ENCODE results near the gene PROM2. TPM values are rescaled to one million over a fixed set of nuclear protein-coding genes. Genes with fewer than 3 reads are reported as not detected.

Gene PROM2
- total RNA-seq, 1 experiment from 2014 or later: 3.1 TPM

GRCh38 chr2:95319481-95320343, 45.5 kb downstream of the PROM2 start:
- H3K9me3 ChIP-seq (ENCODE audit: control insufficient read depth, low read depth, low read length): no peaks in the 10 kb centered on the region
- no peaks in the 10 kb centered on the region for H3K27me3 ChIP-seq (ENCODE audit: insufficient read depth, low read length)
- no peak overlapping the region for H3T11ph ChIP-seq (ENCODE audit: low read length)
- no peak overlapping the region for H3K4ac ChIP-seq (ENCODE audit: low read depth, low read length)
- H3K9ac ChIP-seq (ENCODE audit: extremely low read depth, insufficient read length, low read length): no peak overlapping the region
- H4K91ac ChIP-seq (ENCODE audit: insufficient read length, low read depth, low read length): no peak overlapping the region
- no peak overlapping the region for H2BK15ac ChIP-seq (ENCODE audit: low read depth, low read length)
- H2AK5ac ChIP-seq (ENCODE audit: insufficient read length, low read length): no peak overlapping the region
- H4K5ac ChIP-seq (ENCODE audit: insufficient read length, low read depth, low read length): no peak overlapping the region
- H3K79me2 ChIP-seq (ENCODE audit: insufficient read depth, low read length): no peaks in the 10 kb centered on the region
- no CpG with 5 or more reads among the region's 23 CpGs for WGBS (ENCODE audit: extremely low coverage, insufficient read length, low lambda C conversion rate)
- no peak overlapping the region for H3K56ac ChIP-seq (ENCODE audit: insufficient read length, low read depth, low read length)
- H3K23ac ChIP-seq (ENCODE audit: insufficient read length, low read depth, low read length): no peak overlapping the region
- no peak overlapping the region for H3K4me2 ChIP-seq (ENCODE audit: insufficient read depth, insufficient read length, low read length)
- H2BK5ac ChIP-seq (ENCODE audit: insufficient read length, low read length): no peak overlapping the region
- H2BK12ac ChIP-seq (ENCODE audit: insufficient read length, low read depth, low read length): no peak overlapping the region
- Mint-ChIP-seq H3K9me3 (peaks cover 0 to 2% of the 10 kb centered on the region in 2 experiments; a peak in 1 of 5 replicates), H3K4me1 (peaks cover 8 to 9% of the 10 kb centered on the region in 2 experiments), H3K27me3 (ENCODE audit: low read depth) (peaks cover 2% of the 10 kb centered on the region), H3K27ac (no peak overlapping the region), H3K4me3 (no peak overlapping the region), H3K36me3 (ENCODE audit: insufficient read depth in 1 of 3, low read depth in 3 of 3) (no peaks in the 10 kb centered on the region; a peak in 1 of 7 replicates)
- no peak overlapping the region for H3K27ac ChIP-seq (ENCODE audit: insufficient read length, low read depth, low read length)
- H3K4me1 ChIP-seq (ENCODE audit: insufficient read depth, low read length): no peaks in the 10 kb centered on the region
- no peaks in the 10 kb centered on the region for H3K23me2 ChIP-seq (ENCODE audit: insufficient read length, low read depth, low read length, poor library complexity, severe bottlenecking)
- no peak overlapping the region for H4K8ac ChIP-seq (replicated peaks; ENCODE audit: insufficient read length, low read depth, low read length)
- H2BK20ac ChIP-seq (ENCODE audit: low read depth, low read length, poor library complexity, severe bottlenecking): no peak overlapping the region
- no peaks in the 10 kb centered on the region for H4K20me1 ChIP-seq (ENCODE audit: control insufficient read depth, insufficient read depth, insufficient read length)
- H2AFZ ChIP-seq (ENCODE audit: low read length): no peak overlapping the region
- no peak overlapping the region for H3K18ac ChIP-seq (ENCODE audit: insufficient read length, low read depth, low read length)
- no peak for TF ChIP-seq CTCF (conservative IDR thresholded peaks at IDR 0.05)
- no peak for DNase-seq
- H3K14ac ChIP-seq (ENCODE audit: insufficient read depth, low read length): no peak overlapping the region; the same call in 1 of the 2 replicates
- H3K79me1 ChIP-seq (ENCODE audit: insufficient read depth, low read depth, low read length, poor library complexity, severe bottlenecking): no peaks in the 10 kb centered on the region
- H2BK120ac ChIP-seq (ENCODE audit: low read depth, low read length, poor library complexity, severe bottlenecking): no peak overlapping the region
